Ishikawa (cell line): ENCODE data around the gene SPOCK1.

Experiments
- CEBPB ChIP-seq: IDR thresholded peaks from 2 replicates; pipeline ENCODE4 v1.6.1; 2012
- CREB1 ChIP-seq: IDR thresholded peaks from 2 replicates; pipeline ENCODE4 v1.6.1; 2012; ENCODE audit warnings: low read depth
- EGR1 ChIP-seq: IDR thresholded peaks from 2 replicates; pipeline ENCODE4 v1.6.1; 2012
- EP300 ChIP-seq: IDR thresholded peaks from 2 replicates; pipeline ENCODE4 v1.6.1; 2012; ENCODE audit warnings: borderline replicate concordance
- FOXM1 ChIP-seq: IDR thresholded peaks from 2 replicates; pipeline ENCODE4 v1.6.1; 2012; ENCODE audit warnings: low read depth, borderline replicate concordance
- MAX ChIP-seq: IDR thresholded peaks from 2 replicates; pipeline ENCODE4 v1.6.1; 2012
- NFIC ChIP-seq: IDR thresholded peaks from 2 replicates; pipeline ENCODE4 v1.6.1; 2012
- RAD21 ChIP-seq: IDR thresholded peaks from 2 replicates; pipeline ENCODE4 v1.6.1; 2012; ENCODE audit warnings: low read depth
- TAF1 ChIP-seq: IDR thresholded peaks from 2 replicates; pipeline ENCODE4 v1.6.1; 2012; ENCODE audit warnings: low read depth, mild to moderate bottlenecking
- TCF12 ChIP-seq: IDR thresholded peaks from 2 replicates; pipeline ENCODE4 v1.6.1; 2012; ENCODE audit warnings: low read depth
- TEAD4 ChIP-seq: IDR thresholded peaks from 2 replicates; pipeline ENCODE4 v1.6.1; 2012
- YY1 ChIP-seq: IDR thresholded peaks from 2 replicates; pipeline ENCODE4 v1.6.1; 2012; ENCODE audit warnings: low read depth
- ZBTB7A ChIP-seq: IDR thresholded peaks from 2 replicates; pipeline ENCODE4 v1.6.1; 2012; ENCODE audit warnings: low read depth
- TF ChIP-seq, protein P1 (sequence below): IDR thresholded peaks from 2 replicates; pipeline ENCODE4 v1.6.1; 2012
- TF ChIP-seq, protein P2 (sequence below): IDR thresholded peaks from 2 replicates; pipeline ENCODE4 v1.6.1; 2012; ENCODE audit warnings: low read depth, mild to moderate bottlenecking

The SPOCK1 gene

GRCh38 chr5:137217599-137218200 is 281.4 kb downstream of the SPOCK1 start:
- TF ChIP-seq RAD21 (no peak), TAF1 (no peak), EGR1 (no peak)
- TF ChIP-seq, protein P1, sequence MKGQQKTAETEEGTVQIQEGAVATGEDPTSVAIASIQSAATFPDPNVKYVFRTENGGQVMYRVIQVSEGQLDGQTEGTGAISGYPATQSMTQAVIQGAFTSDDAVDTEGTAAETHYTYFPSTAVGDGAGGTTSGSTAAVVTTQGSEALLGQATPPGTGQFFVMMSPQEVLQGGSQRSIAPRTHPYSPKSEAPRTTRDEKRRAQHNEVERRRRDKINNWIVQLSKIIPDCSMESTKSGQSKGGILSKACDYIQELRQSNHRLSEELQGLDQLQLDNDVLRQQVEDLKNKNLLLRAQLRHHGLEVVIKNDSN: no peak

DNA sequence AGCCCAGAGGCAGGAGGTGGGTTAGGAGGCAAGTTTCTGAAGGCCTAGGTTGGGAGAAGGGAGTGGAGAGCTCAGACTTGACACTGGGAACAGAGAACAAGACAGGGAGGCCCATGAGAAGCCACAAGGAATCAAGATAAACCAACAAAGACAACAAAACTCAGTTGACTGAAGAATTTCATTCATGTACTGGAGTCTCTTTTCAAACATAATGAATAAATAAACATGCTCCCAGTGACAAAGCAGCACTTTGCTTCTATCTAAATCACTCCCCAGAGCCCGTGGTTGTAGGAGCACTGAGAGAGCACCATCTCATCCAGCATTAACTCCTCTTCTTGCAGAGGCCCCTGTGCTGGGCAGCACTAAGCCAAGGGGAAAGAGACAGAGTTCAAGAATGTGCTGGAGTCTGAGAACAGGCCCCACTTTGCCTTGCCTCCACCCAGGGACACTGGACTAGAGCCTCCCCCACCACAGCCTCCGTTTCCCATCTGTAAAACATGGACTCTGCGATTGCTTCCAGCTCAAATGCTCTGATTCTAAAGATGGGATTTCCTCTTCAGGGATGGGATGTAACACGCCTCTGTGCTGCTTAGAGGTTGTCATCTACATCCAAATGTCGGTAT is 282.0 kb downstream of the SPOCK1 start:
- TF ChIP-seq EP300 (no peak), TEAD4 (no peak), EGR1 (no peak), ZBTB7A (no peak), YY1 (no peak), RAD21 (no peak), CEBPB (no peak), TAF1 (no peak), TCF12 (no peak), CREB1 (no peak), MAX (no peak), NFIC (no peak), FOXM1 (no peak)
- TF ChIP-seq, protein P2, sequence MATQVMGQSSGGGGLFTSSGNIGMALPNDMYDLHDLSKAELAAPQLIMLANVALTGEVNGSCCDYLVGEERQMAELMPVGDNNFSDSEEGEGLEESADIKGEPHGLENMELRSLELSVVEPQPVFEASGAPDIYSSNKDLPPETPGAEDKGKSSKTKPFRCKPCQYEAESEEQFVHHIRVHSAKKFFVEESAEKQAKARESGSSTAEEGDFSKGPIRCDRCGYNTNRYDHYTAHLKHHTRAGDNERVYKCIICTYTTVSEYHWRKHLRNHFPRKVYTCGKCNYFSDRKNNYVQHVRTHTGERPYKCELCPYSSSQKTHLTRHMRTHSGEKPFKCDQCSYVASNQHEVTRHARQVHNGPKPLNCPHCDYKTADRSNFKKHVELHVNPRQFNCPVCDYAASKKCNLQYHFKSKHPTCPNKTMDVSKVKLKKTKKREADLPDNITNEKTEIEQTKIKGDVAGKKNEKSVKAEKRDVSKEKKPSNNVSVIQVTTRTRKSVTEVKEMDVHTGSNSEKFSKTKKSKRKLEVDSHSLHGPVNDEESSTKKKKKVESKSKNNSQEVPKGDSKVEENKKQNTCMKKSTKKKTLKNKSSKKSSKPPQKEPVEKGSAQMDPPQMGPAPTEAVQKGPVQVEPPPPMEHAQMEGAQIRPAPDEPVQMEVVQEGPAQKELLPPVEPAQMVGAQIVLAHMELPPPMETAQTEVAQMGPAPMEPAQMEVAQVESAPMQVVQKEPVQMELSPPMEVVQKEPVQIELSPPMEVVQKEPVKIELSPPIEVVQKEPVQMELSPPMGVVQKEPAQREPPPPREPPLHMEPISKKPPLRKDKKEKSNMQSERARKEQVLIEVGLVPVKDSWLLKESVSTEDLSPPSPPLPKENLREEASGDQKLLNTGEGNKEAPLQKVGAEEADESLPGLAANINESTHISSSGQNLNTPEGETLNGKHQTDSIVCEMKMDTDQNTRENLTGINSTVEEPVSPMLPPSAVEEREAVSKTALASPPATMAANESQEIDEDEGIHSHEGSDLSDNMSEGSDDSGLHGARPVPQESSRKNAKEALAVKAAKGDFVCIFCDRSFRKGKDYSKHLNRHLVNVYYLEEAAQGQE: no peak
- TF ChIP-seq, protein P1: no peak

DNA sequence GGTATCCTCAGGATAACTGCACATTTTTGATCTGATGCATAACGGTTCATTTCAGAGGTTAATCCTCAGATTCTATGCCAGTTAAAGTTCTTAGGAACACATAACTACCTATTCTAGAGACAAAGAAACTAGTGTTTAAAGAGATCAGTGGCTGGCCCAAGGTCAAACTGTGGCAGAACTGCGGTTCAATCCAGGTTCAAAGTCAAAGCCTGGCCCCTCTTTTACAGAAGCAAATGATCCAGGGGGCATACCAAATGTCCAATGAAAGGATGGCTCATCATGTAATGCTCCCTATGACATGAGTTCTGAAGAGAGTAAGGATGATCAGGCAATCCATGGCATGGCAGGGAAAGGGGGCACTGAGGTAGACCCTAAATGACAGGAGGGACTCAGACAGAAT is 283.3 kb downstream of the SPOCK1 start:
- no peak for TF ChIP-seq RAD21
- TF ChIP-seq EGR1: no peak

DNA sequence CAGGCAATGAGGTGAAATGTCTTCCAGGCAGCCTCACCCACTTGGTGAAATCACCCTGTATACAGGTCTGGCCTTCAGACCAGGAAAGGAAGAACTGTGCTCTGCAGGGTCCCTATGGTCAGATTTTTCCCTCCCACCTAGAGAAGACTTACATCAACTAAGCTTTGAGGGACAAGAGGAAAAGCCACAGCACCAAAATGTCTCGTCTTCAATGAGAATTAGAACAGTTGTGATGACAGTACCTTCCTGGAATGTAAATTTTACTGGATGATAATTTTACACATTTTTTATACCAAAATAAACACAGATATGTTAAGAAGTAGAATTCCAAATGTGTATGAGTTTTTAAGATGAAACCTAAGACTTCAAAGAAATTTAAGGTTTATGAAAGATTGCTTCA is 283.9 kb downstream of the SPOCK1 start:
- no peak for TF ChIP-seq YY1
- no peak for TF ChIP-seq MAX
- TF ChIP-seq TCF12: no peak
- TF ChIP-seq EP300: no peak
- TF ChIP-seq ZBTB7A: no peak
- TF ChIP-seq EGR1: no peak
- no peak for TF ChIP-seq CREB1

- TF ChIP-seq EP300 (no peak), CREB1 (no peak), TCF12 (no peak), MAX (no peak), FOXM1 (no peak), TAF1 (no peak), EGR1 (no peak), CEBPB (no peak)
These were observed 284.5 kb downstream of the SPOCK1 start for GRCh38 chr5:137214446-137215189.

- no peak for TF ChIP-seq MAX
- TF ChIP-seq ZBTB7A: no peak
- no peak for TF ChIP-seq CREB1
- TF ChIP-seq TCF12: no peak
- TF ChIP-seq TEAD4: no peak
- no peak for TF ChIP-seq FOXM1
- TF ChIP-seq, protein P2: no peak
- TF ChIP-seq CEBPB: no peak
- TF ChIP-seq YY1: no peak
- no peak for TF ChIP-seq NFIC
- TF ChIP-seq EP300: no peak
- no peak for TF ChIP-seq TAF1
- no peak for TF ChIP-seq RAD21
- TF ChIP-seq EGR1: no peak
- TF ChIP-seq, protein P1: no peak
These were observed 286.7 kb downstream of the SPOCK1 start for GRCh38 chr5:137212471-137212870.
